CD4-positive, alpha-beta T cell treated with Interleukin-21 for 1 hour (primary cell): ENCODE data around the gene SLC30A5.
"Not testable (repeated sequence)": the region's sequence is repeated elsewhere in the genome, so short reads cannot be mapped to it uniquely, and the experiment has no call there.

Experiments
- DNase-seq: peaks from one replicate; pipeline ENCODE4 v3.0.0-alpha.2; 2020

The SLC30A5 gene

GRCh38 chr5:69093771-69094482 is at the start of gene SLC30A5:
SLC30A5 (plus strand) TSS chr5:69094014; CDS start chr5:69094256, 242 bp downstream.
- DNase-seq = peak; percentile 99

- not testable (repeated sequence) for DNase-seq
Observed at GRCh38 chr5:69045213-69045612, 48.6 kb upstream of the SLC30A5 start.

DNA sequence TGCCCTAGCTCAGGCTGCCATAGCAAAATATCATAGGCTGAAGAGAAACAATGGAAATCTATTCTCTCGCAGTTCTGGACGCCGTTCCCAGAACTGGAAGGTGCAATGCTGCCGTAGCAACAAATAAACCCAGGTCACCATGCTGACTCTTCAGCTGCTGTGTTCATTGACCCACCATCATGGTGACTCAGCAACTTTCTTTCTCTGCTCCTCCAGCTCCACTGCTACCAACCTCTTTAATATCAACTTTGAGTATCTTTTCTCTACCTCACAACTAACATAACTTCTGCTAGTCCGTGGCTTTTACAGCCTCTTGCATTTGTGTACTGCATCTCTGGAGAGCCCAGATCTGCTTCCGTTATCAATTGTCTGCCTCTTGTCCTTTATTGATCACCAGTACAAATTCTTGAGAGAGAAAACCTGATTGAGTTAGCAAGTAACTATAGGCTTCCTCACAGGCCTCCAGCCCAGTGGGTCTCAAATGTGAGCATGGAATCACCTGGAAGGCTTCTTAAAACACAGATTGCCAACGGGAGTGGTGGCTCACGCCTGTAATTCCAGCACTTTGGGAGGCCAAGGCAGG is 47.3 kb upstream of the SLC30A5 start:
- no peak for DNase-seq

DNA sequence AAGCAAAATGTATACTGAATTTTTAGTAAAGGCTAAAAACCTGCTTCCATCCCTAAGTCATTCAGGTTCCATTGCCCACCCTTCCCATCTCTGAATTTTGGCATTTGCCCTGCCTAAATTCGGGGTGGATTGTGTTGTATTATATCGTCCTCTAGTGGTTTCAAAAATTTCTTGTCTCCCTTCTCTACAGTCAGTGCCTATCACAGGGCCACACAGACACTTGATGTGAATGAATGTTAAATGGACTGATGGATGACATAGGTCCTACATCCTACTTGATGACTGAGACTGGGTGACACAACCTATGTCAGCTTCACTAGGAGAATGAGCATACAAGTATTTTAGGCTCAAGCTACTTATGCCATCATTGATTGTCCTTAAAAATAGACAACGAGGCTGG is 45.6 kb upstream of the SLC30A5 start:
- DNase-seq = no peak

GRCh38 chr5:69049151-69049550 is 44.7 kb upstream of the SLC30A5 start:
- no peak for DNase-seq

DNA sequence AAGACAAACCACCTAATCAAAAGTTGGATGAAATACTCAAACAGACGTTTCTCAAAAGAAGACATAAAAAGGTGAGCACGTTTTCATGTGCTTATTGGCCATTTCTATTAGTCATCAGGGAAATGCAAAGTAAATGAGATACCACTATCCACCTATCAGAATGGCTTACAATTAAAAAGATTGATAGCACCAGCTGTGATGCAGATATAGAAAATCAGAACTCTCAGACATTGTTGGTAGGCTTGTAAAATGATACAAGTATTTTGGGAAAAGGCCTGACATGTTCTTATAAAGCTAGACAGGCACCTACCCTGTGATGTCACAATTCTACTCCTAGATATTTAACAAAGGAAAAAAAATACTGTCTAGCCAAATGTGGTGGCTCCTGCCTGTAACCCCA is 44.0 kb upstream of the SLC30A5 start:
- no peak for DNase-seq

DNA sequence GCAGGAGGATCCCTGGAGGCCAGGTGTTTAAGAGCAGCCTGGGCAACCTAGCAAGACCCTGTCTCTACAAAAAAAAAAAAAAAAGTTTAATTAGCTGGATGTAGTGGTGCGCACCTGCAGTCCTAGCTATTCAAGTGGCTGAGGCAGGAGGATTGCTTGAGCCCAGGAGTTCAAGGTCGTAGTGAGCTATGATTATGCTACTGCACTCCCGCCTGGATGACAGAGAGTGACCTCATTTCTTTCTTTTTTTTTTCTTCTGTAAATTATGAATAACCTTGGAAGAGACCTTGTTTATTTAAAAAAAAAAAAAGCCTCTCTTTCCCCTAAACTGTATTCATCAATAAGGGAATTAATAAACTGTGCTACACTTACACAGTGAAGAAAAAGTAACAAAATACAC is 43.6 kb upstream of the SLC30A5 start:
- no peak for DNase-seq

GRCh38 chr5:69052181-69052580 is 41.6 kb upstream of the SLC30A5 start:
- DNase-seq = no peak

GRCh38 chr5:69074664-69075521 is 18.9 kb upstream of the SLC30A5 start:
- DNase-seq = no peak

DNA sequence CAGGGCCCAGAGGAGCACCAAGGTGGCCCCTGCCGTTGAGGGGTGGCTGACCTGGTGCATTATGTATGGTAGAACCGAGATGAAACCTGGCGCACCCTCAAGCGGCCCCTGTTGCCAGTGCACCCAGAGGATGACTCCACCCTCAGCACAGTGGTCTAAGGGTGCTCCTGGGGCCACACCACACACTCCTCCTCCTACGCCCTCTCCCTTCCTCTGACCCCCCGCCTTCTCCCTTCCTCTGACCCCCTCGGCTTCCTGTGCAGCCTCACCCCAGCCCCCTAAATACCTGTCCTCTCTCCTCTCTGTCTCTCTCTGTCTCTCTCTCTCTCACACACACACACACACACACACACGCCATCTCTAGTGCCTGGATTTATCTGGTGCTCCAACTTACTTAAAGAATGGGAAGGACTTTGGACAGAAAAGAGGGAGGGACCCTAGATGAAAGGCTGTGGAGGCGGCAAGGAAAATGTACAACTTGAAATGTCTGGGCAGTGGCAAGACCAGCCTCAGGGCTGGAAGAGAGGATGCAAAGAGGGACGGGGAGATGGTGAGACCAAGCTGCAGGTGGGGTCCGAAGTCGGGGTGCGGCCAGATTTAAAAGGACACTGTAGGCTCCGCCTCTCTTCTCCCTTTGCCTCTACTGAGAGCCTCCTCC is 18.2 kb upstream of the SLC30A5 start:
- no peak for DNase-seq

DNA sequence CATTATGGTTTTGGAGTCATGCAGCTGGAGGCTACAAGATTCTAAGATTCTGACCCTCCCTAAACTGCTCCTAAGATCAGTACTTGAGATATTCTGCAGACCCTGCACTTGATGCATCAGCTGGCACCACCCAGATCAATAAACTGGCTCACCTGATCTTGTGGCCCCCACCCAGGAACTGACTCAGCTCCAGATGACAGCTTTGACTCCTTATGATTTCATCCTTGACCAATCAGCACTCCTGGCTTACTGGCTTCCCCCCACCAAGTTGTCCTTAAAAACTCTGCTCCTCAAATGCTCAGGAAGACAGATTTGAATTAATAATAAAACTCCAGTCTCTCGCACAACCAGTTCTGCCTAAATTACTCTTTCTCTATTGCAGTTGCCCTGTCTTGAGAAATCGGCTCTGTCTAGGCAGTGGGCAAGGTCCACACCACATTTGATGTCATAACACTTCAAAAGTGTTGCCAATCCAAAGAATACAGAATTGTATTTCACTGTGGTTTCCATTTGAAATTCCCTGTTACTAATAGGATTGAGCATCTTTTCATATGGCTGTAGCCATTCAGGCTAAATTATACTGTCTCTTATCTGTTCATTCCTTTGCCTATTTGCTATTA is 14.8 kb upstream of the SLC30A5 start:
- DNase-seq = no peak

DNA sequence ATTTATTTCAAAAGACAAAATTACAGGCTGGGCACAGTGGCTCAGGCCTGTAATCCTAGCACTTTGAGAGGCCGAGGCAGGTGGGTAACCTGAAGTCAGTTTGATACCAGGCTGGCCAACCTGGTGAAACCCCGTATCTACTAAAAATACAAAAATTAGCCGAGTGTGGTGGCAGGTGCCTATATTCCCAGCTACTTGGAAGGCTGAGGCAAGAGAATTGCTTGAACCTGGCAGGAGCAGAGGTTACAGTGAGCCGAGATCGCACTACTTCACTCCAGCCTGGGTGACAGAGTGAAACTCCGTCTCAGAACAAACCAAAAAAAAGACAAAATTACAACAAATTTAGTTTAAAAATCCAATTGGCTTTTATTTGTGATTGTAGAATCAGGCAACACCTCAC is 14.3 kb upstream of the SLC30A5 start:
- no peak for DNase-seq

DNA sequence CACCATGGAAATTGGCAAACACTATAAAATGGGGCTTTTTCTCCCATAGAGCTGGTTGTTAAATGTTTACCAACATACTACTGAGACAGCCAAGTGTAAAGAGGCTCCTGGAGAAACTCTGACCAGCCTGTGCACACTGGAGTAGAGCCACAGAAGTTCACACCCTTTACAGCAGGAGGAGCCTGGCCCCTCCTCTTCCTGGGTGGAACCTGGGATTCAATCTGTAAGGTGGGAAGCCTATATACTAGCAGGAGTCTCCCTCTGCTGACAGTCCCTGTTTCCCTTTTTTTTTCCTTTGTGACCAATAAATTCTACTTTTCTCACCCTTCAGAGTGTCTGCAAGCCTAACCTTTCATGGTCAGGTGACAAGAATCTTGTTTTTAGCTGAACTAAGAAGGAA is 10.4 kb upstream of the SLC30A5 start:
- DNase-seq = no peak

DNA sequence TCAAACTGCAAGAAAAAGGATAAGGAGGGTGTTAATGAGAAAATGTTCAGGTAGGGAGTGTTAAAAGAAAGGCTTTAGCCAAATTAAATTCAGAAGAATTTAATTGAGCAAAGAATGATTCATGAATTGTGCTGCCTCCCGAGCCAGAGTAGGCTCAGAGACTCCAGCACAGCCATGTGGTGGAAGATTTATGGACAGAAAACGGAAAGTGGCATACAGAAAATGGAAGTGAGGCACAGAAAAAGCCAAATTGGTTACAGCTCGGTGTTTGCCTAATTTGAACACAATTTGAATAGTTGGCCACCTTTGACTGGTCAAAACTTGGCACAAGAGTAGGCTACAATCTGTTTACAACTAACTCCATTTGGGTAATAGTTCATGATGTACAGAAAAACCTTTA is 9.6 kb upstream of the SLC30A5 start:
- DNase-seq = no peak

DNA sequence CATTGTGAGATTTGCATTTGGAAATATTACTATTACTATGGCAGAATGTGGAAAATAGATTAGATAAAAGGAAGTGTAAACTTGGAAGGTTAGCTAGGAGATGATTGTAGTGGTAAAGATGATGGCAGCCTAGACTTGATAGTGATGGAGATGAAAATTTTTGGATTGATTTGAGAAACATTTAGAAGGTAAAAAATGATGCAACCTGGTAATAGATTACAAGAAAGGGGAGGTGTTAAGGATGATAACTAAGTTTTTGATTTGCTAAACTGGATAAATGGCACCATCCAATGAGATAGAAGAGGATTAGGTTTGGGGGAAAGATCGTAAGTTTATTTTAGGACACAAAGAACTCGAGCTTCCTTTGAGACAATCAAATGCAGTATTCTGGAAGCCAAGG is 8.9 kb upstream of the SLC30A5 start:
- DNase-seq = no peak

GRCh38 chr5:69086206-69086605 is 7.6 kb upstream of the SLC30A5 start:
- DNase-seq = no peak

- not testable (repeated sequence) for DNase-seq
Observed at GRCh38 chr5:69088006-69088405, 5.8 kb upstream of the SLC30A5 start.

- no peak for DNase-seq
Observed at GRCh38 chr5:69090158-69090557, 3.7 kb upstream of the SLC30A5 start.

DNA sequence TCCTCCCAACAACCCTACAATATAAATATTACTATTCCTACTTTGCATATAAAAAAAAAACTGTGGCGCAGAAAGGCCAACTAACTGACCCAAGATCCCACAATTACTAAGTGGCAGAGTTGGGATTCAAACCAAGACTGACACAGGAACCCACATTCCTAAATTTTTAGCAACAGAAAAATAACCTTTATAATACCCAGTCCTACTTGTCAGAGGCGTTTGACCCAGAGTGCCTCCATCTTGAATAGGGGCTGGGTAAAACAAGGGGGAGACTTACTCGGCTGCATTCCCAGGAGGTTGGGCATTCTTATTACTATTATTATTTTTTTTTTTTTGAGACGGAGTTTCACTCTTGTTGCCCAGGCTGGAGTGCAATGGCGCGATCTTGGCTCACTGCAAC is 2.0 kb upstream of the SLC30A5 start:
- no peak for DNase-seq

DNA sequence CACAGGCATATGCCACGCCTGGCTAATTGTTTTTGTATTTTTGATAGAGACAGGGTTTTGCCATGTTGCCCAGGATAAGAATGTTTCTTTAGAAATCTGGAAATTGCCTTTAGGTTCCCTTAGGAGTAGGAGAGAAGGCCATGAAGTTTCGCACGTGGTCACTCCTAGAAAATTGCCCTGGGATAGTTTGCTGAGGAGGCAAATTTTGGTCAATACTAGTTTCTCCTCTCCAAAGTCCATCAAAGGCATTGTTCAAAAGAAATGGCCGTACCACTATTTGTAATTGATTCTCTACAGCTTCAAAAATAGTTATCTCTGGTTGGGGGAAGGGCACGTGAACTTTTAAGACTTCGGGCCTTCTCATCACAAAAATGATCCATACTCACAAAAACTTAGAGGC is 845 bp upstream of the SLC30A5 start:
- DNase-seq = no peak

DNA sequence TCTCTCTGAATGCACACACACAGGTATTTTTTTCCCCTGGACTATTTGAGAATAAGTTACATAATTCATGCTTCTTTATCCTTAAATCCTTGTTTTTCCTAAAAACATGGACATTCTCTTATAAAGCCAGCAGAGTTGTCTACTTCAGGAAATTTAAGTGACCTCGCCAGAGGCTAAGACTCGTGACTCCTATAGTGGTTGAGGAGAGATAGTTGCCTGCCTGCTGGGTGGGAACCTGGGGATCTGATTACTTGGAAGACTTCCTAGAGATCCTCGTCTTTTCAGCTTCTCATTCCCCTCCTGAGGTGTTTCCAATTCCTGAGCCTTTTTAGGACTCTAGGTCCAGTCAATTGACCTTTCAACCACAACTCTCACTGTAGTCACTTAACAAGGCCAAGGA is 5.5 kb downstream of the SLC30A5 start:
- DNase-seq = no peak

GRCh38 chr5:69103521-69103920 is 9.7 kb downstream of the SLC30A5 start:
- DNase-seq = no peak
